ENCODE data around the gene MORF4L1. TPM values are rescaled to one million over a fixed set of nuclear protein-coding genes. Genes with fewer than 3 reads are reported as not detected.

The MORF4L1 gene
- total RNA-seq, 4 donors from 2014 or later: 302 to 390 (median 316) TPM

- ATAC-seq (ENCODE audit: low FRiP score): peak; percentile 26
- TF ChIP-seq CTCF (IDR thresholded peaks at IDR 0.05): no peak
- DNase-seq (ENCODE audit: low spot score): no peak
Observed at GRCh38 chr15:78944202-78944625, 71.5 kb downstream of the MORF4L1 start.

GRCh38 chr15:78944669-78945407 is 72.1 kb downstream of the MORF4L1 start, which contains the start of gene CTSH:
TSS of gene CTSH (minus strand) at chr15:78945046. CDS start at chr15:78944981, 65 bp downstream.
- DNase-seq (ENCODE audit: low spot score) (no peak), ATAC-seq (ENCODE audit: low FRiP score) (peak; percentile 81)
- no peak for TF ChIP-seq CTCF (IDR thresholded peaks at IDR 0.05)

GRCh38 chr15:78946493-78946892 is 73.8 kb downstream of the MORF4L1 start:
- TF ChIP-seq CTCF (IDR thresholded peaks at IDR 0.05): no peak
- no peak for DNase-seq (ENCODE audit: low spot score)

DNA sequence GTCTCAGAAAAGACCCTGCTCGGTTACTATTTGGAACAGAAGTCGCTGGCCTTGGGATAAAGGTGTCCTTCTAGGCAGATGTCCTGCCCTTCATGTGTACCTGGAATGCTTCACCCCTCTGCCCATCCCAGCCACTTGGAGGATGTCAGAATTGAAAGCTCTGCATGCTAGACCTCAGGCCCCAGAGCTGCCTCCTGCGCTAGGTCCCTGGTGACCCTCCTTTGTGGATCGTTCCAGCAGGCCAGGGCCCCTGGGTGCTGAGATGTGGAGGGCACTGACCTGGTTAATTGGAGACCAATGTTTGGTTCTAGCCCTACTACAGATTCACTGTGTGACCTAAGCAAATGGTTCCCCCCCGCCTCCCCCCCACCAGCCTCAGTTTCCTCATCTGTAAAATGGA is 74.8 kb downstream of the MORF4L1 start:
- DNase-seq (ENCODE audit: low spot score): no peak
- no peak for ATAC-seq (ENCODE audit: low FRiP score)
- TF ChIP-seq CTCF (IDR thresholded peaks at IDR 0.05): no peak

More at GRCh38 chr15:78946493-78946892, 73.8 kb downstream of the MORF4L1 start:
- no peak for ATAC-seq (ENCODE audit: low FRiP score)

Small RNA genes within 50 kb of the gene (small RNA-seq; reads per million reads assigned to genes)
- gene RNU6-415P: not detected

Other genes starting within 250 kb of the MORF4L1 start
- gene CHRNB4, start 231.7 kb upstream of the MORF4L1 start, total RNA-seq: not detected
- gene ADAMTS7, start 61.4 kb upstream of the MORF4L1 start, total RNA-seq: 1 to 10 TPM; 4.4 to 7.8 (median 6.3) TPM
- gene CTSH, start 72.2 kb downstream of the MORF4L1 start, total RNA-seq: 100 to 1,000 TPM; 110 to 351 (median 203) TPM
- under 1 TPM in 3 of 4 donors, not detected in 1; 0.13 to 0.32 (median 0.24) TPM for gene RASGRF1, start 217.9 kb downstream of the MORF4L1 start, total RNA-seq

All from omental fat pad (tissue), 4 donors.